Chondrocyte (in vitro differentiated cells): ENCODE results near the gene BAAT. TPM values are rescaled to one million over a fixed set of nuclear protein-coding genes. Genes with fewer than 3 reads are reported as not detected.

Experiments used
- DNase-seq: peaks from one replicate; pipeline ENCODE4 v3.0.0; 2021; ENCODE audit warnings: mixed read lengths, low spot score
- H3K27ac Mint-ChIP-seq: one replicate; pipeline ENCODE4 v1.8.0; 2021; ENCODE audit warnings: mild to moderate bottlenecking, moderate library complexity, mixed read lengths; ENCODE audit not compliant: unreplicated experiment
- H3K27me3 Mint-ChIP-seq: 2 replicates; pipeline ENCODE4 v1.8.0; 2021; ENCODE audit warnings: low read depth, mixed read lengths
- H3K36me3 Mint-ChIP-seq: 2 replicates; pipeline ENCODE4 v1.8.0; 2021; ENCODE audit warnings: low read depth, mixed read lengths
- H3K4me1 Mint-ChIP-seq: 2 replicates; pipeline ENCODE4 v1.8.0; 2021; ENCODE audit warnings: low read depth, mild to moderate bottlenecking, mixed read lengths
- H3K4me3 Mint-ChIP-seq: one replicate; pipeline ENCODE4 v1.8.0; 2021; ENCODE audit warnings: mild to moderate bottlenecking, moderate library complexity, mixed read lengths; ENCODE audit not compliant: unreplicated experiment
- H3K9me3 Mint-ChIP-seq: 2 replicates; pipeline ENCODE4 v1.8.0; 2021; ENCODE audit warnings: low read depth, mixed read lengths
- total RNA-seq: library from RNA; stranded (reverse); gene quantifications from 3 replicates; pipeline ENCODE4 v1.2.1, GENCODE V29; 2021
- TF ChIP-seq, protein P1 (sequence below): fragments of 200-600 bp; sonication (generic); IDR thresholded peaks from 2 replicates; pipeline ENCODE4 v1.5.0; 2021; ENCODE audit warnings: antibody characterized with exemption, mild to moderate bottlenecking, moderate library complexity

The BAAT gene
- total RNA-seq, 1 donor from 2014 or later: 0.10 TPM

DNA sequence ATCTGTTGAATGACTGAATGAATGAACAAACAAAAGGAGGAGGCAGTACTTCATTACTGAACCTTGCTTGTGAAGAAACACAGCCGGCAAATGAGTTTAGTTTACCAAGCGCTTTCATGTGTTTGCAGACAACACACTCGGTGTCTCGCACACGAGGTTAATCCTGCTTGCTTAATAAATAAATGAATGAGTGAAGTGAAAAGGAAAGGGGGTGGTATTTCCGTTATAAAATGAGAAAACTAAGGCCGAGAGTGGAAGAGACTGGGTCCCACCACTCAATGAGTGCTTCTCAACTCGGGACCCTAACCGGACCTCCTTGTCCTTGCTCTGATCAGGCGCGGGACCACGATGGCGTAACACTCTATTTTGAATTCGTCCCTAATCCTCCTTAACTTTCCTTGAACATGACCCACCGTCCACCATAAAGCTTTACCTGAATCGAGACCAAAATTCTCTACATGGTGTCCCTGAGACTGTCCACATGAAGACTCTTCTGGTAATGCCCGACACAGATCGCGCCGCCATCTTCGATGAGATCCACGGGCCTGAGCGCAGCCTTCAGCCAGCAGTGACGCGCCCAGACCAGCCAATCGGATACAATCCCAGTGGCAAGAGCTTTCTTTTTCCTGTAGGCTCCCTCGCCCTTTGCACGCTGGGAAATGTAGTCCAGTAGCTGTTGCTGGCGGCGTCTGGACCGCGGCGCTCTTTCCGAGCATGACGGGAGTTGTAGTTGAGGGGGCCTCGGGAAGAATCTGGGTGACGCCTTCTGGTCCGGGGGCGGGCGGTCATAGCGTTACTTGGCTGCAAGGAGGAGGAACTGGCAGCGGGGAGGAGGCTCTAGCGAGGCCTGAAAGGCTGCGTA, 13.5 kb upstream of the BAAT start, which contains the start of the genes MRPL50 and ZNF189:
Gene MRPL50, minus strand, starts transcription at position 551 of the 862 bp plus-strand sequence. Its CDS starts 26 bp downstream, at position 525.
Gene ZNF189, plus strand, starts transcription at position 784 of the 862 bp plus-strand sequence. CDS start 306 bp downstream, outside the sequence.
- peaks cover 34% of the 10 kb centered on the region for H3K36me3 Mint-ChIP-seq
- peaks cover 52% of the 10 kb centered on the region for H3K4me1 Mint-ChIP-seq
- H3K9me3 Mint-ChIP-seq: peaks cover 21% of the 10 kb centered on the region
- peak; percentile 98 for DNase-seq
- no peaks in the 10 kb centered on the region for H3K27me3 Mint-ChIP-seq
- peak within 1 kb of the TSS; percentile 100 for H3K4me3 Mint-ChIP-seq
- H3K27ac Mint-ChIP-seq: peak within 1 kb of the TSS; percentile 100
- TF ChIP-seq, protein P1, sequence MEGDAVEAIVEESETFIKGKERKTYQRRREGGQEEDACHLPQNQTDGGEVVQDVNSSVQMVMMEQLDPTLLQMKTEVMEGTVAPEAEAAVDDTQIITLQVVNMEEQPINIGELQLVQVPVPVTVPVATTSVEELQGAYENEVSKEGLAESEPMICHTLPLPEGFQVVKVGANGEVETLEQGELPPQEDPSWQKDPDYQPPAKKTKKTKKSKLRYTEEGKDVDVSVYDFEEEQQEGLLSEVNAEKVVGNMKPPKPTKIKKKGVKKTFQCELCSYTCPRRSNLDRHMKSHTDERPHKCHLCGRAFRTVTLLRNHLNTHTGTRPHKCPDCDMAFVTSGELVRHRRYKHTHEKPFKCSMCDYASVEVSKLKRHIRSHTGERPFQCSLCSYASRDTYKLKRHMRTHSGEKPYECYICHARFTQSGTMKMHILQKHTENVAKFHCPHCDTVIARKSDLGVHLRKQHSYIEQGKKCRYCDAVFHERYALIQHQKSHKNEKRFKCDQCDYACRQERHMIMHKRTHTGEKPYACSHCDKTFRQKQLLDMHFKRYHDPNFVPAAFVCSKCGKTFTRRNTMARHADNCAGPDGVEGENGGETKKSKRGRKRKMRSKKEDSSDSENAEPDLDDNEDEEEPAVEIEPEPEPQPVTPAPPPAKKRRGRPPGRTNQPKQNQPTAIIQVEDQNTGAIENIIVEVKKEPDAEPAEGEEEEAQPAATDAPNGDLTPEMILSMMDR: no peak

DNA sequence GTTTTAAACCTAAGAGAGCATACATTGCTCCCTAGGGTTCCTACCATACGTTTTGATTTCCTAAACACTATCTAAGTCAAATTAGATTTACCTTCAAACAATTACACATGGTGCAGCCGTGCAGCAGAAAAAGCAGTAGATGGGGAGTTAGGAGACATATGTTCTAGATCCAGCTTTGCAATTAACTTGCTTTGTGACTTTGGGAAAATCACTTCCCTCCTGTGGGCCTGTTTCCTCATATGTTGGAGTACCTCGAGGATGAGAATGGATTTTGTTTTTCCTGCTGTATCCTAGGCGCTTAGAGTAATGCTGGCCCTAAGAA, 12.9 kb upstream of the BAAT start:
- Mint-ChIP-seq H3K36me3 (peaks cover 33% of the 10 kb centered on the region), H3K27me3 (no peaks in the 10 kb centered on the region), H3K27ac (peak overlapping the region; percentile 100)

DNA sequence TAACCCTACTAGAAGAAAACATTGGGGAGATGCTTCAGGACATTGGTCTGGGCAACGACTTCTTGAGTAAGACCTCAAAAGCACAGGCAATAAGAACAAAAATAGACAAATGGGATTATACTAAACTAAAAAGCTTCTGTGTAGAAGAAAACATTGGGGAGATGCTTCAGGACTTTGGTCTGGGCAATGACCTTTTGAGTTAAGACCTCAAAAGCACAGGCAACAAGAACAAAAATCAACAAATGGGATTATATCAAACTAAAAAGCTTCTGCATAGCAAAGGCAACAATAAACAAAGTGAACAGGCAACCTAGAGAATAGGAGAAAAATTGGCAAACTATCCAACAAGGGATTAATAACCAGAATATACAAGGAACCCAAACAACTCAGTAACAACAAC, 9.9 kb upstream of the BAAT start:
- H3K4me1 Mint-ChIP-seq: peaks cover 27% of the 10 kb centered on the region
- peaks cover 16% of the 10 kb centered on the region for H3K36me3 Mint-ChIP-seq
- TF ChIP-seq, protein P1: no peak
- DNase-seq: no peak
- H3K27me3 Mint-ChIP-seq: no peaks in the 10 kb centered on the region
- H3K9me3 Mint-ChIP-seq: peaks cover 6% of the 10 kb centered on the region
- no peak overlapping the region for H3K4me3 Mint-ChIP-seq
- no peak overlapping the region for H3K27ac Mint-ChIP-seq

More for the DNA sequence above, 12.9 kb upstream of the BAAT start:
- TF ChIP-seq, protein P1: no peak
- Mint-ChIP-seq H3K4me1 (peaks cover 46% of the 10 kb centered on the region), H3K4me3 (peak overlapping the region; percentile 100), H3K9me3 (peaks cover 20% of the 10 kb centered on the region)
- no peak for DNase-seq

DNA sequence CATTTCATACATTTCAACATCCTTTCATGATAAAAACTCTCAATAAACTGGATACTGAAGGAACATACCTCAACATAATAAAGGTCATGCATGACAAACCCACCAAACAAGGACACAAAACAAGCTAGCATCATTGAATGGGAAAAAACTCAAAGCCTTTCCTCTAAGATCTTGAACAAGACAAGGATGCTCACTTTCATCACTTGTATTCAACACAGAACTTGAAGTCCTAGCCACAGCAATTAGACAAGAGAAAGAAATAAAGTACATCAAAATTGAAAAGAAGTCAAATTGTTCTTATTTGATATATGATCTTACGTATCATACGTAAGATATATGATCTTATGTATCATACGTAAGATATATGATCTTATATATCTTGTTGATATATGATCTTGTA, 8.3 kb upstream of the BAAT start:
- Mint-ChIP-seq H3K4me3 (no peak overlapping the region), H3K9me3 (peaks cover 6% of the 10 kb centered on the region), H3K4me1 (peaks cover 23% of the 10 kb centered on the region), H3K27me3 (no peaks in the 10 kb centered on the region), H3K36me3 (peaks cover 15% of the 10 kb centered on the region), H3K27ac (no peak overlapping the region)
- TF ChIP-seq, protein P1: no peak
- no peak for DNase-seq

DNA sequence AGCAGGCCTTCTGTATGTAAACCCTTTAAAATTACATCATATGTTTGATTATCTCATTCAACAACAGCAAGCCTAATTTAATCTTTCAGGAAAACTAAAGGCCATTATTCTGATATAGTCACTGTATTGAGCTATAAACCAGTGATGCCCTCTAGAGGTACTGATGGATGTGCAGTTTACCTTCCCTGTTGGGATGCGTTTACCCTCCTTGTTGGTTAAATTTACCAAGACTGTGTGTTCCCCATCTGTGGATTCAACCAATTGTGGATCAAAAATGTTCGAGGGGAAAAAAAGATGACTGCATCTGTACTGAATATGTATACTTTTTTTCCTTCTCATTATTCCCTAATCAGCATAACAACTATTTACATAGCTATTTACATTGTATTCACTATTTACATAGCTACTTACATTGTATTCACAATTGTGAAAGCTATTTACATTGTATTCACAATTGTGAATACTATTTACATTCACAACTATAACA, 3.7 kb upstream of the BAAT start:
- no peak for DNase-seq
- Mint-ChIP-seq H3K27me3 (no peaks in the 10 kb centered on the region), H3K4me1 (peaks cover 10% of the 10 kb centered on the region), H3K27ac (no peak overlapping the region), H3K4me3 (no peak overlapping the region), H3K36me3 (peaks cover 17% of the 10 kb centered on the region), H3K9me3 (peaks cover 20% of the 10 kb centered on the region)
- TF ChIP-seq, protein P1: peak; percentile 15
